ENCODE results near the gene OR6B2.

GRCh38 chr2:239993291-239993690 lies 36.9 kb downstream of the OR6B2 start:
- TF ChIP-seq CTCF (IDR thresholded peaks at IDR 0.05) (no peak), EP300 (IDR thresholded peaks at IDR 0.05) (no peak), POLR2A (IDR thresholded peaks at IDR 0.05) (no peak)

All from ovary (tissue), 3 donors.